ENCODE measurements around the gene DMXL1. TPM values are rescaled to one million over a fixed set of nuclear protein-coding genes. Genes with fewer than 3 reads are reported as not detected.
A peak's percentile ranks its signal among the peaks of the same experiment; 100 is the strongest.

DMXL1 gene
- total RNA-seq, 2 experiments from 2014 or later = 28.4 to 29.1 TPM

DNA sequence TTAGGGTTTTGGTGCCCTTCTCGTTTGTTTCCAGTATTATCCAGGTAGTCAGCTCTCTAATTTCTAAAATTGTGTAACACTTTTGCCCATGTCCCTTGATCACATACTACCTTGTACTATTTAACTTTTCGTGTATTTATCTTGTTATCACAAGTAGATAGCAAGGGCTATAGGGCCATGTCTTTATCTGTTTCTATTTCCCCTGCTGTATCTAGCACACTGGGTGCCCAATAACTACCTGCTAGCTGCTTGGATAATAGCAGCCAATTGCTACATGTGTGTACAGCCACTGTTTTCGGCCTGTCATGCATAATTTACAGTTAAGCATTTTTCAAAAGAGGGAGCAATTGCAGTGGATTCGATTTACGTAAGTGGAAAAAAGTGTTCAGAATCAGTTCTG lies 220.2 kb downstream of the DMXL1 start:
- ChIA-PET POLR2A (interaction anchor here (1.1 to 9.2 kb wide), 16 partner anchors 10 to 220 kb away, joined by 3 to 90 read pairs (median 8); partner anchors contain the start of gene DMXL1), CTCF (interaction anchor here (0.7 to 3.3 kb wide), 6 partner anchors 10 to 121 kb away, joined by 3 to 13 read pairs (median 4); no protein-coding TSS in a partner anchor)
- H3K27ac Mint-ChIP-seq = peak overlapping the region; percentile 97
- H3K4me3 Mint-ChIP-seq = peak overlapping the region; percentile 76
- peaks cover 62% of the 10 kb centered on the region for H3K36me3 Mint-ChIP-seq (ENCODE audit: low read depth)
- no peaks in the 10 kb centered on the region for H3K9me3 Mint-ChIP-seq
- H3K4me1 ChIP-seq (ENCODE audit: insufficient read depth, low read length) = peaks cover 36% of the 10 kb centered on the region
- TF ChIP-seq, protein P1, sequence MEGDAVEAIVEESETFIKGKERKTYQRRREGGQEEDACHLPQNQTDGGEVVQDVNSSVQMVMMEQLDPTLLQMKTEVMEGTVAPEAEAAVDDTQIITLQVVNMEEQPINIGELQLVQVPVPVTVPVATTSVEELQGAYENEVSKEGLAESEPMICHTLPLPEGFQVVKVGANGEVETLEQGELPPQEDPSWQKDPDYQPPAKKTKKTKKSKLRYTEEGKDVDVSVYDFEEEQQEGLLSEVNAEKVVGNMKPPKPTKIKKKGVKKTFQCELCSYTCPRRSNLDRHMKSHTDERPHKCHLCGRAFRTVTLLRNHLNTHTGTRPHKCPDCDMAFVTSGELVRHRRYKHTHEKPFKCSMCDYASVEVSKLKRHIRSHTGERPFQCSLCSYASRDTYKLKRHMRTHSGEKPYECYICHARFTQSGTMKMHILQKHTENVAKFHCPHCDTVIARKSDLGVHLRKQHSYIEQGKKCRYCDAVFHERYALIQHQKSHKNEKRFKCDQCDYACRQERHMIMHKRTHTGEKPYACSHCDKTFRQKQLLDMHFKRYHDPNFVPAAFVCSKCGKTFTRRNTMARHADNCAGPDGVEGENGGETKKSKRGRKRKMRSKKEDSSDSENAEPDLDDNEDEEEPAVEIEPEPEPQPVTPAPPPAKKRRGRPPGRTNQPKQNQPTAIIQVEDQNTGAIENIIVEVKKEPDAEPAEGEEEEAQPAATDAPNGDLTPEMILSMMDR (IDR thresholded peaks at IDR 0.05) = no peak
- peaks cover 74% of the 10 kb centered on the region for H3K4me1 Mint-ChIP-seq (ENCODE audit: low read depth)
- ATAC-seq (ENCODE audit: poor library complexity) = no peak
- intact Hi-C loops (cut with DNase I, micrococcal nuclease) = no loop called here
- H3K27me3 ChIP-seq (ENCODE audit: control insufficient read depth in 1 of 2, insufficient read depth in 2 of 2, low read length in 2 of 2) = no peaks in the 10 kb centered on the region
- no peaks in the 10 kb centered on the region for H3K9me3 ChIP-seq (ENCODE audit: control insufficient read depth in 1 of 2, insufficient read depth in 1 of 2, low read length in 2 of 2)
- H3K27ac ChIP-seq (ENCODE audit: low read depth in 1 of 2, low read length in 2 of 2) = peak overlapping the region in 1 of 2 donors; percentile 10
- H3K36me3 ChIP-seq (ENCODE audit: insufficient read depth, low read length) = peaks cover 16% of the 10 kb centered on the region
- no peak overlapping the region for H3K4me3 ChIP-seq (ENCODE audit: low read length)
- no peaks in the 10 kb centered on the region for H3K27me3 Mint-ChIP-seq
- no peak for DNase-seq

DNA sequence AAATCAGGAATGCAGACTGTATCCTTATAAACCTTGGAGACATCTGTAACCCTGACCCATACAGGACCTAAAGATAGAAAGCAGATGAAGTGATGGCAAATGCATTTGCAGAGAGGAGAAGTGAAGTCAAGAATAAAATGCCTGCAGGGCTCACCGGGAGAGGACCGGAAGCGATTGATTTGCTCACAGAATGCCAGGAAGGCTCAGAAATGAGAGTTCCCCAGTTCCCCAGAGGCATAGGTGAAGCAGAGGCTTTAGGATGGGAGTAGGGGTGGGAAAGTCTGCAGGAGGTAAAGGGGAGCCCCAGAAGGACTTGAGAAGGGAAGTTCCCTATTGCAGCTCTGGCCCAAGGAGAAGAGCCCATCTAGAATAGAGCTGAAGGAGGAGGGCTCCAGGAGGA lies 221.0 kb downstream of the DMXL1 start:
- peaks cover 65% of the 10 kb centered on the region for H3K4me1 Mint-ChIP-seq (ENCODE audit: low read depth)
- H3K27me3 Mint-ChIP-seq = no peaks in the 10 kb centered on the region
- peaks cover 59% of the 10 kb centered on the region for H3K36me3 Mint-ChIP-seq (ENCODE audit: low read depth)
- intact Hi-C loops (cut with DNase I, micrococcal nuclease) = no loop called here
- H3K4me3 Mint-ChIP-seq = peak overlapping the region; percentile 2
- H3K4me1 ChIP-seq (ENCODE audit: insufficient read depth, low read length) = peaks cover 27% of the 10 kb centered on the region
- H3K27ac ChIP-seq (ENCODE audit: low read depth in 1 of 2, low read length in 2 of 2) = peak overlapping the region in 1 of 2 donors; percentile 15
- H3K36me3 ChIP-seq (ENCODE audit: insufficient read depth, low read length) = peaks cover 16% of the 10 kb centered on the region
- H3K27me3 ChIP-seq (ENCODE audit: control insufficient read depth in 1 of 2, insufficient read depth in 2 of 2, low read length in 2 of 2) = no peaks in the 10 kb centered on the region
- no peak for DNase-seq
- no peaks in the 10 kb centered on the region for H3K9me3 ChIP-seq (ENCODE audit: control insufficient read depth in 1 of 2, insufficient read depth in 1 of 2, low read length in 2 of 2)
- no peaks in the 10 kb centered on the region for H3K9me3 Mint-ChIP-seq
- no peak overlapping the region for H3K4me3 ChIP-seq (ENCODE audit: low read length)
- ChIA-PET POLR2A (interaction anchor here (0.8 to 9.2 kb wide), 6 partner anchors 10 to 68 kb away, joined by 3 to 90 read pairs (median 6); no protein-coding TSS in a partner anchor), CTCF (interaction anchor here (0.9 to 3.3 kb wide), 2 partner anchors 21 to 24 kb away, joined by 4 to 13 read pairs; no protein-coding TSS in a partner anchor)
- TF ChIP-seq, protein P1 (IDR thresholded peaks at IDR 0.05) = no peak
- peak overlapping the region; percentile 97 for H3K27ac Mint-ChIP-seq
- ATAC-seq (ENCODE audit: poor library complexity) = no peak

DNA sequence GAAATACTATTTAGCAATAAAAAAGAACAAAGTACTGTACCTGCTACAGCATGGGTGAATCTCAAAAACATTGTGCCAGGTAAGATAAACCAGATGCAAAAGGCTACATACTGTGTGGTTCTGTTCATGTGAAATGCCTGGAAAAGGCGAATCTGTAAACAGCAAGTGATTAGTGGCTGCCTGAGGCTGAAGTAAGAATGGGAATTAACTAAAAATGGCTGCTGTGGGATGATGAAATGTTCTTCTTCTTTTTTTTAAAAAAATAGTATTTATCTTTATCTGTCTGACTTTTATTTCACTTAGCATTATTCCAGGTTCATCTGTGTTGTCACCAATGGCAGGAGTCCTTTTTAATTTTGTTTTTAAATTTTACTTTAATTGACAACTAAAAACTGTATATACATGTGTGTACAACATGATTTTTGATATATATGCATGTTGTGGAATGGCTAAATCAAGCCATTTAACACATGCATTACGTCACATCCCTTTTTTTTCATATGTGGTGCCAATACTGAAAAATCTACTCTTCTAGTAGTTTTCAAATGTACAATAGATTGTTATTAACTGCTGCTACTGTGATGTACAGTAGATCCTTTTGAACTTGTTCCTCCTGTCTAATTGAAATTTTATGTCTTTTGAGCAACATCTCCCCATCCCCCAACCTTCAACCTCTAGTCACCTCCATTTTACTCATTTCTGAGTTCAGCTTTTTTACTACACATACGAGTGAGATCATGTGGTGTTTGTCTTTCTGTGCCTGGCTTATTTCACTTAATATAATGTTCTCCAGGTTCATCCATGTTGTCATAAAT lies 222.0 kb downstream of the DMXL1 start:
- intact Hi-C loops (cut with DNase I, micrococcal nuclease) = no loop called here
- Histone ChIP-seq H3K36me3 (ENCODE audit: insufficient read depth, low read length) (peaks cover 16% of the 10 kb centered on the region), H3K4me1 (ENCODE audit: insufficient read depth, low read length) (peaks cover 26% of the 10 kb centered on the region), H3K27me3 (ENCODE audit: control insufficient read depth in 1 of 2, insufficient read depth in 2 of 2, low read length in 2 of 2) (no peaks in the 10 kb centered on the region), H3K9me3 (ENCODE audit: control insufficient read depth in 1 of 2, insufficient read depth in 1 of 2, low read length in 2 of 2) (no peaks in the 10 kb centered on the region), H3K27ac (ENCODE audit: low read depth in 1 of 2, low read length in 2 of 2) (peak overlapping the region in 1 of 2 donors; percentile 33), H3K4me3 (ENCODE audit: low read length) (no peak overlapping the region)
- H3K27me3 Mint-ChIP-seq = no peaks in the 10 kb centered on the region
- DNase-seq (no peak), ATAC-seq (ENCODE audit: poor library complexity) (no peak)
- no peaks in the 10 kb centered on the region for H3K9me3 Mint-ChIP-seq
- ChIA-PET POLR2A (interaction anchor here (0.8 kb wide), 1 partner anchor 19 kb away, joined by 4 read pairs; no protein-coding TSS in a partner anchor), CTCF (interaction anchor here (0.9 to 3.3 kb wide), 2 partner anchors 20 to 22 kb away, joined by 4 to 13 read pairs; no protein-coding TSS in a partner anchor)
- peaks cover 55% of the 10 kb centered on the region for H3K4me1 Mint-ChIP-seq (ENCODE audit: low read depth)
- peak overlapping the region; percentile 3 for H3K4me3 Mint-ChIP-seq
- TF ChIP-seq, protein P1 (IDR thresholded peaks at IDR 0.05) = no peak
- peaks cover 50% of the 10 kb centered on the region for H3K36me3 Mint-ChIP-seq (ENCODE audit: low read depth)
- peak overlapping the region; percentile 97 for H3K27ac Mint-ChIP-seq

Data from CD4-positive, alpha-beta T cell (primary cell).